ENCODE results near the gene AMN.

Gene AMN

GRCh38 chr14:102965971-102966655 is 43.6 kb downstream of the AMN start:
- FAIRE-seq = no peak
- DNase-seq (ENCODE audit: low spot score) = no peak

- DNase-seq (ENCODE audit: low spot score) = no peak
- FAIRE-seq = no peak
These were observed 44.4 kb downstream of the AMN start for GRCh38 chr14:102966681-102967505.

- DNase-seq (ENCODE audit: low spot score) (no peak), FAIRE-seq (no peak)
These were observed 45.0 kb downstream of the AMN start for GRCh38 chr14:102967506-102967795.

GRCh38 chr14:102968306-102968705 is 45.8 kb downstream of the AMN start:
- no peak for DNase-seq (ENCODE audit: low spot score)

DNA sequence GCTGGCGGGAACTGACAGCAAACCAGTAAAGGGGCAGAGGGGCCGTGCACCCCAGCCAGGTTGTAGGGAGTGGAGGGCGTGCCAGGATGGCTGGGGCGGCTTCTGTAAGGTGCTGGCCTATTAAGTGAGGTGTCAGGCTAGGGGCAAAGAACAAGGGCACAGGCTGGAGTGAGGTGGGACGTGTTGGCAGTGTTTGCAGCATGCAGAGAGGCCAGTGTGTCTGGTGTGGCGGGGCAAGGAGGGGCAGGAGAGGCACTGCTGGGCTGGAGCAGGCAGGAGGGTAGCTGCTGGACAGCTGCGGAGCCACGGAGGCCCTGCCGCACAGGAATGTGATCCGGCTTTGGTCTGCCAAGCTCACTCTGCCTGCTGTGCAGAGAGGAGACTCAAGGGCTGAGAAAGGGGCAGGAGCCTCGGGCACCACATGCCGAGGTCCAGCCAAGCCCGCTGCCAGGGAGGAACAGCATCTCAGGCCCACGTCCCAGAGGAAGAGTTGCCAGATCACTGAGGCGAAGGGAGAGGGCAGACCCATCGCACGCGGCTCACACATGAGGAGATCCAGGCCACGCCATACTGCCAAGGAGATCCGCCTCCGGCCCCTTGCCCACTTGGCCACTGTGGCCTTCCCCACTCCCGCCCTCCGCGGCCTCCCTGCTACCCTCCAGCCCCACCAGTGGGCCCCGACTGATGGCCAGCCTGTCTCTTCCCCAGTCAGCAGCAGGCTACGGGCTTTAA is 46.8 kb downstream of the AMN start:
- FAIRE-seq = no peak
- no peak for DNase-seq (ENCODE audit: low spot score)

More at GRCh38 chr14:102968306-102968705, 45.8 kb downstream of the AMN start:
- FAIRE-seq = no peak

GRCh38 chr14:102969901-102970300 is 47.4 kb downstream of the AMN start:
- FAIRE-seq (no peak), DNase-seq (ENCODE audit: low spot score) (no peak)

DNA sequence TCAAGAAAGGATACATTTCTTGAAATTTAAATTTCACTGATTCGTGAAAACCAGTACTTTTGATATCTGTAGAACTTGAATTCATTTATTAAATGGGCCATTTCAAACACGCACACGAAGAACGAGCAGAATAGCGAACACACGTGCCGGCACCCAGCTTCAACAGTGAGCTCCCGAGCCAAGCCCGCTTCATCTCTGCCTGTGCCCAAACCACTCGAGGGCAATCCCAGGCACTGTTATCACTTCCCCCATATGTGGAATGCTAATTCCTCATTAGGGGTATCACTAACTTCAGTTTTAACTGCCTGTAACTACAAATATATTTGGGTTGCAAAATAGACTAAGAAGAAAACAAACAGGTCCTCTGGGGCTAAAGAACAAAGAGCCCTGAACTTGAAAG is 48.0 kb downstream of the AMN start:
- FAIRE-seq (no peak), DNase-seq (ENCODE audit: low spot score) (no peak)

DNA sequence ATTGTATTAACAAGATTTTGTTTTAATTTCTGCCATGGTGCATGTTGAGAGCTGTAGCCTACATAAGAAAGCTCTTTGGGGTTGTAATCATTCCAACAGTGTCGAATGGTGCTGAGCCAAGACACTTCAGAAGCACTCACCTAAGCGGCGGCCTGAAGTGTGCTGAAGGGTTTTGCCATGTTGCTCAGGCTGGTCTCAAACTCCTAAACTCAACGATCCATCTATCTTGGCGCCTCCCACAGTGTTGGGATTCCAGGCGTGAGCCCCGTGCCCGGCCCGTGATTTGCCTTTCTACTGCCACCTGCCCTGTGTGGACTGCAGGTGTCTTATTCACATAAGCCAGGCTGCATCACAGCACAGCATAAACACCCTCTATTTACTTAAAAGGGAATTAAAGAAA is 48.9 kb downstream of the AMN start:
- FAIRE-seq (no peak), DNase-seq (ENCODE audit: low spot score) (no peak)

GRCh38 chr14:102971836-102972606 is 49.6 kb downstream of the AMN start:
- DNase-seq (ENCODE audit: low spot score) (no peak), FAIRE-seq (no peak)

DNA sequence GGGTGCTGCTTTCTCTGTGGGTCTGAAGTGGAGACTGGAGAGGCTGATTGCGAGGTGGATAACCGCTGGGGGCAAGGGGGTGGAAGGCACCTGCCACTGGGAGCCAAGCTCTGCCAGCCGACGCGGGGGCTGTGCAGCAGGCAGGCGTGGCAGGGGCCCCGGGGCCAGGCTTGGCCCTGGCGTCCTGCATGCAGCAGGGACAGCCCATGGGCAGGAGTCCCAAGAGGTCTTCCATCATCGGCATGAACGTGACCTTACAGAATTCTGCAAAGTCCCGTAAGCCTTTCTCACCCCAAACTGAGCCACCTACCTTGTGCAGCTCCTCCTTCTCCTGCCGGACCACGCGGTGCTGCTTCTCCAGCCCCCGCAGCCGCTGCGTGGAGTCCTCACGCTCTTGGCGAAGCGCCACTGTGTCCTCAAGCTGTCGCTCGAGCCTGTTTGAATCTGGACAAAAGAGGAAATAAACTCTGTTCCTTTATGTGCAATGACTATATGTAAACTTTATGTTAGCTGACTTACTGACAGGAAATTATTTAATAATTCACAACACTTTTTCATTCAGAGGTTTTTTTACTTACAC is 51.3 kb downstream of the AMN start:
- no peak for FAIRE-seq
- no peak for DNase-seq (ENCODE audit: low spot score)

GRCh38 chr14:102975662-102976061 is 53.2 kb downstream of the AMN start:
- DNase-seq (ENCODE audit: low spot score) (no peak), FAIRE-seq (no peak)

- FAIRE-seq (no peak), DNase-seq (ENCODE audit: low spot score) (no peak)
These were observed 55.0 kb downstream of the AMN start for GRCh38 chr14:102977475-102977874.

DNA sequence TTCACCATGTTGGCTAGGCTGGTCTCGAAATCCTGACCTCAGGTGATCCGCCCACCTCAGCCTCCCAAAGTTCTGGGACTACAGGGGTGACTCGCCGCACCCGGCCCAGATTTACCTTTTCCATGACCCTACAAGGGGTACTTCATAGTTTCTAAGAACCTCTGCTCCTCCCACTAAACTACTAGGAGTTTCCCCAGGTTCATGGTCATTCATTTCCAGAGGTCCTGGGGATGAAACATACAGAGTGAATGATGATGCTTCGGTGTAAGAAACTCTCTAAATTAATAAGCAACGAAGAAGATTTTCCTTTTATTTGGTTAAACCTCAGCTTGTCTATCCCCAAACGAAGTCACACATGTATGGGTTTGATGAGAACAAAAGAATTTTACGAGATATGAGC is 56.9 kb downstream of the AMN start:
- no peak for DNase-seq (ENCODE audit: low spot score)
- FAIRE-seq = no peak

DNA sequence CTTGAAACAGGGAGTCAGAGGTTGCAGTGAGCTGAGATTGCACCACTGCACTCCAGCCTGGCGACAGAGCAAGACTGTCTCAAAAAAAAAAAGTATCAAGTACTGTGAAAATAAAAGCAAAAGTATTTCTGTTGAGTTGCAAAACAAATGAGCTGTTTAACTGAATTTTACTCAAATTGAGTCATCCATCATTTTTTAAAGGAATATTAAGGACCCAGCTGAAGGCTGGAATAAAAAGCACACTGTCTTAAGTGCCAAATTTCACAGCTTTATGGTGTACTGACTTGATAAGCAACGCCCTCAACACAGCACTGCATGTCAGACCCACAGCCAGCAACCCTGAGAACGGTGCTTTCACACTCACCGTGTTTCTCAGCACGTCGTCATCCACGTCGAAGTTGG is 57.9 kb downstream of the AMN start:
- DNase-seq (ENCODE audit: low spot score) (no peak), FAIRE-seq (no peak)

Measured in RCC 7860 (cell line).